HepG2 (cell line): ENCODE results near the gene RNF222. TPM values are rescaled to one million over a fixed set of nuclear protein-coding genes. Genes with fewer than 3 reads are reported as not detected.

ENCODE experiments used
- MIXL1 ChIP-seq: IDR thresholded peaks from 2 replicates; pipeline ENCODE4 v1.6.1; 2016
- NCOA2 ChIP-seq: sonication (generic); formaldehyde crosslinking; IDR thresholded peaks from 2 replicates; pipeline ENCODE4 v1.8.0; 2022; ENCODE audit warnings: inconsistent platforms
- NFKBIZ ChIP-seq: IDR thresholded peaks from 2 replicates; pipeline ENCODE4 v1.6.1; 2018; ENCODE audit warnings: missing genetic modification reagents, missing compliant biosample characterization
- PATZ1 ChIP-seq: sonication (generic); formaldehyde crosslinking; IDR thresholded peaks from 2 replicates; pipeline ENCODE4 v1.4.0; 2020; ENCODE audit warnings: missing genetic modification reagents
- SCMH1 ChIP-seq: sonication (generic); formaldehyde crosslinking; IDR thresholded peaks from 2 replicates; pipeline ENCODE4 v1.9.0; 2021; ENCODE audit warnings: missing genetic modification reagents, mild to moderate bottlenecking, borderline replicate concordance
- TAF15 ChIP-seq: fragments of 200-400 bp; formaldehyde crosslinking; IDR thresholded peaks from one replicate; pipeline ENCODE4 v1.6.1; 2018; ENCODE audit warnings: mild to moderate bottlenecking, low read depth, low read length; ENCODE audit not compliant: poor library complexity, severe bottlenecking
- TBX3 ChIP-seq: fragments of 450-650 bp; IDR thresholded peaks from 2 replicates; pipeline ENCODE4 v1.6.1; 2017; ENCODE audit warnings: antibody characterized with exemption, mild to moderate bottlenecking, inconsistent platforms, borderline replicate concordance
- TRIM24 ChIP-seq: sonication (generic); formaldehyde crosslinking; IDR thresholded peaks from 2 replicates; pipeline ENCODE4 v1.8.0; 2022; ENCODE audit warnings: mild to moderate bottlenecking, missing genetic modification reagents
- YY1 ChIP-seq: IDR thresholded peaks from 2 replicates; pipeline ENCODE4 v1.6.1; 2011; ENCODE audit warnings: low read length, low read depth, moderate library complexity, mild to moderate bottlenecking; ENCODE audit not compliant: insufficient read depth, insufficient replicate concordance
- ZFP36L1 ChIP-seq: sonication (generic); formaldehyde crosslinking; IDR thresholded peaks from 2 replicates; pipeline ENCODE4 v1.8.0; 2022; ENCODE audit warnings: mild to moderate bottlenecking, missing genetic modification reagents, moderate library complexity
- ZNF180 ChIP-seq: sonication (generic); formaldehyde crosslinking; IDR thresholded peaks from 2 replicates; pipeline ENCODE4 v1.4.0; 2020; ENCODE audit warnings: low read depth, missing genetic modification reagents, borderline replicate concordance
- ZNF574 ChIP-seq: sonication (generic); formaldehyde crosslinking; IDR thresholded peaks from 2 replicates; pipeline ENCODE4 v1.4.0; 2020; ENCODE audit warnings: missing genetic modification reagents
- ZNF598 ChIP-seq: sonication (generic); formaldehyde crosslinking; IDR thresholded peaks from 2 replicates; pipeline ENCODE4 v1.5.1; 2020; ENCODE audit warnings: mild to moderate bottlenecking, missing genetic modification reagents, borderline replicate concordance
- ZNF652 ChIP-seq: IDR thresholded peaks from 2 replicates; pipeline ENCODE4 v1.6.1; 2016; ENCODE audit warnings: low read depth, borderline replicate concordance
- ZNF766 ChIP-seq: sonication (generic); formaldehyde crosslinking; IDR thresholded peaks from 2 replicates; pipeline ENCODE4 v1.5.0; 2020; ENCODE audit warnings: missing genetic modification reagents, borderline replicate concordance
- ZNF839 ChIP-seq: sonication (generic); formaldehyde crosslinking; IDR thresholded peaks from 2 replicates; pipeline ENCODE4 v1.4.0; 2020; ENCODE audit warnings: missing genetic modification reagents, mild to moderate bottlenecking, borderline replicate concordance
- polyA plus RNA-seq, 8 experiments: library from polyadenylated mRNA; depleted of rRNA in 3 of 8; stranded (reverse) in 7 of 8; unstranded in 1 of 8; fragments of >200 nt; fragmentation: Illumina TruSeq in 4 of 8; extraction: Trizol in 4 of 8; gene quantifications; 2 replicates each; pipeline versions ENCODE4 v1.2.1 to v1.2.3, GENCODE V29; 2011 to 2016; ENCODE audit warnings: low read depth in 4 of 8, missing spikeins in 1 of 8, mixed read lengths in 1 of 8; ENCODE audit not compliant: insufficient read depth in 1 of 8
- total RNA-seq, 5 experiments: library from RNA; depleted of rRNA; stranded (reverse); fragments of >200 nt; fragmentation: Illumina TruSeq; extraction: Trizol; gene quantifications; 2 replicates each; pipeline ENCODE4 v1.2.3, GENCODE V29; 2016; ENCODE audit warnings: low read depth in 1 of 5
- TF ChIP-seq, protein P1 (sequence below), 2 experiments: sonication (generic) in 1 of 2; formaldehyde crosslinking in 1 of 2; IDR thresholded peaks; 2 replicates each; pipeline versions ENCODE4 v1.4.0 to v1.6.1; 2018 to 2020; ENCODE audit warnings: missing genetic modification reagents in 2 of 2, borderline replicate concordance in 1 of 2, low read depth in 1 of 2, mild to moderate bottlenecking in 1 of 2, missing biosample characterization in 1 of 2

Gene RNF222
- total and polyA plus RNA-seq, 2 of the 13 experiments (the other 11 are each of a cell fraction or from before 2014, with no cell fraction given) = not detected

DNA sequence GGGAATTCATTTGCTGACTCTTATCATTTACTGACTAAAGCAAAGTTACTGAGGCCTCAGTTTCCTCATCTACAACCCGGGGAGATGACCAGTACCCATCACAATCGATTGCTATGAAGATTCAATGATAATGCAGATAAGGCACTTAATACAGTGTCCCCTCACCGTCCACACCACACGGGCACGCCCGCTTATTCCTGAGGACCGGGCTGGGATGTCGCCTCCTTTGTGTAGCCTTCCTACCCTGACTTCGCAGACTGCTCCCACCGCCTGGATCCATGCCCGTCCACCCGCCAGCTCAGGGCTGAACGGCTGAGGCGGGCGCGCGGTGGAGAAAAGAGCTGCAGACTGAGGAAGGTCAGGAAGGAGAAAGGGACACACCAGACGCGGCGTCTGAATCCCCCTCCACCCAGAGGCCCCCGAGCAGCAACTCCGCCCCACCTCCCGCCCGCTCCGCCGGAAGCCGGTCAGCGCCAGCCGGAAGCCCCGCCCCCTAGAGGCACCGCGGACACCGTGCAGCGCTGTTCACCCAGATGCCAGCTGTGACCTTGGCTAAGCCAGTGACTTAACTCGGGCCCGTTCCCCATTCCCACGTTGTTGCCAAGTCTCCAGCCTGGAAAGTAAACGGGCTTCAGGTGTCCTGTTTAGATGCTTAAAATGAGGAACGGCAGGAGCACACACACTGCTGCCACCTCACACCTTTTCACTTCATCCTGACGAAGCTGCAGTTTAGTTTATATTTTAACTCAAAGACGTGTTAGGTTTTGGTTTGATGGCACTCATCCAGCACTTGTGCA, 21.2 kb downstream of the RNF222 start, which contains the start of gene KRABD2 (continued):
- TF ChIP-seq TBX3 (no peak), TRIM24 (CRISPR knock-in tag) (no peak), ZNF598 (CRISPR knock-in tag) (peak; percentile 61; the same call in 1 of the 2 replicates), NCOA2 (CRISPR knock-in tag) (peak; percentile 32; the same call in 1 of the 2 replicates), ZNF180 (CRISPR knock-in tag) (0 out of 2 replicates have a peak, but pooled peaks have one; percentile 42), PATZ1 (CRISPR knock-in tag) (peak; percentile 73; the same call in 1 of the 2 replicates), SCMH1 (CRISPR knock-in tag) (no peak), TAF15 (peak; percentile 100), ZNF766 (CRISPR knock-in tag) (no peak), NFKBIZ (CRISPR knock-in tag) (0 out of 2 replicates have a peak, but pooled peaks have one; percentile 63), ZNF574 (CRISPR knock-in tag) (peak; percentile 88), ZFP36L1 (CRISPR knock-in tag) (peak; percentile 87), ZNF652 (CRISPR knock-in tag) (no peak), MIXL1 (CRISPR knock-in tag) (no peak), YY1 (peak; percentile 46), ZNF839 (CRISPR knock-in tag) (no peak)
- TF ChIP-seq, protein P1, sequence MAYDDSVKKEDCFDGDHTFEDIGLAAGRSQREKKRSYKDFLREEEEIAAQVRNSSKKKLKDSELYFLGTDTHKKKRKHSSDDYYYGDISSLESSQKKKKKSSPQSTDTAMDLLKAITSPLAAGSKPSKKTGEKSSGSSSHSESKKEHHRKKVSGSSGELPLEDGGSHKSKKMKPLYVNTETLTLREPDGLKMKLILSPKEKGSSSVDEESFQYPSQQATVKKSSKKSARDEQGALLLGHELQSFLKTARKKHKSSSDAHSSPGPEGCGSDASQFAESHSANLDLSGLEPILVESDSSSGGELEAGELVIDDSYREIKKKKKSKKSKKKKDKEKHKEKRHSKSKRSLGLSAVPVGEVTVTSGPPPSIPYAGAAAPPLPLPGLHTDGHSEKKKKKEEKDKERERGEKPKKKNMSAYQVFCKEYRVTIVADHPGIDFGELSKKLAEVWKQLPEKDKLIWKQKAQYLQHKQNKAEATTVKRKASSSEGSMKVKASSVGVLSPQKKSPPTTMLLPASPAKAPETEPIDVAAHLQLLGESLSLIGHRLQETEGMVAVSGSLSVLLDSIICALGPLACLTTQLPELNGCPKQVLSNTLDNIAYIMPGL (CRISPR knock-in tag; IDR thresholded peaks at IDR 0.05; ENCODE audit: borderline replicate concordance in 1 of 2, low read depth in 1 of 2) = peak; percentile 74 to 84
